Pericardium fibroblast (primary cell): ENCODE measurements around the gene PSMA4. TPM values are rescaled to one million over a fixed set of nuclear protein-coding genes. Genes with fewer than 3 reads are reported as not detected.

Source experiments
- total RNA-seq: library from RNA; depleted of rRNA; stranded (reverse); fragments of >200 nt; gene quantifications from 2 replicates; pipeline ENCODE4 v1.2.3, GENCODE V29; 2015

PSMA4 gene
- total RNA-seq = 134 and 156 TPM in 2 replicates

GRCh38 chr15:78540141-78540870 lies at the start of gene PSMA4:
Gene PSMA4 (plus strand): TSS chr15:78540444. CDS start chr15:78541928, 1,484 bp downstream.

GRCh38 chr15:78506971-78507830 lies 33.0 kb upstream of the PSMA4 start, which contains the start of gene HYKK:
Gene HYKK (plus strand): TSS chr15:78507577. CDS start chr15:78513089, 5,512 bp downstream.

GRCh38 chr15:78565097-78565950 lies 25.1 kb downstream of the PSMA4 start, which contains the start of gene CHRNA5:
Gene CHRNA5 (plus strand): TSS chr15:78565520. CDS start chr15:78565720, 200 bp downstream.

Other genes with a start within 250 kb of the PSMA4 start
- 36.1 and 57.2 TPM in 2 replicates for gene SKIC8, start 240.8 kb upstream of the PSMA4 start, total RNA-seq
- gene CRABP1, start 200.1 kb upstream of the PSMA4 start, total RNA-seq = not detected in 2 replicates
- 13.8 and 20.7 TPM in 2 replicates for gene IREB2, start 102.2 kb upstream of the PSMA4 start, total RNA-seq
- gene HYKK, start 32.9 kb upstream of the PSMA4 start, total RNA-seq = 2.0 and 5.3 TPM in 2 replicates
- gene CHRNA5, start 25.1 kb downstream of the PSMA4 start, total RNA-seq = 0.26 and 0.35 TPM in 2 replicates
- not detected in 2 replicates for gene CHRNA3, start 80.6 kb downstream of the PSMA4 start, total RNA-seq
- not detected in 2 replicates for gene CHRNB4, start 100.8 kb downstream of the PSMA4 start, total RNA-seq